GM12878 (cell line): ENCODE results near the gene IER3IP1. TPM values are rescaled to one million over a fixed set of nuclear protein-coding genes. Genes with fewer than 3 reads are reported as not detected.

ENCODE experiments used
- ATAC-seq: fragments of 200-7000 bp; cut with Tn5 transposase; 3 replicates; pipeline ENCODE4 v1.9.1; 2020; ENCODE audit warnings: mild to moderate bottlenecking, moderate library complexity
- BruUV-seq: library from RNA; stranded (reverse); fragments of 400-500 nt; replicated peaks from 2 replicates; lab custom pipeline; 2021; lab: Mats Ljungman, UMichigan
- CTCF ChIA-PET: fragments of 300-600 bp; sonication (Branson Sonifier 250); formaldehyde crosslinking; extraction: SDS; loops from one replicate; lab custom pipeline; 2021; ENCODE audit warnings: inconsistent platforms; lab: Yijun Ruan, JAX
- POLR2A ChIA-PET: fragments of 350-600 bp; formaldehyde crosslinking; extraction: SDS; loops from one replicate; lab custom pipeline; 2021; ENCODE audit warnings: inconsistent platforms; lab: Charles Lee
- RAD21 ChIA-PET: fragments of 300-600 bp; sonication (Branson Sonifier 250); formaldehyde crosslinking; loops from one replicate; lab custom pipeline; 2023; ENCODE audit warnings: antibody characterized with exemption; ENCODE audit not compliant: unreplicated experiment; lab: Charles Lee
- SMC1A ChIA-PET: fragments of 300-600 bp; sonication (Branson Sonifier 250); formaldehyde crosslinking; loops from one replicate; lab custom pipeline; 2023; ENCODE audit not compliant: unreplicated experiment, uncharacterized antibody; lab: Charles Lee
- DNase-seq: peaks from one replicate; pipeline ENCODE4 v3.0.0-alpha.2; 2011; ENCODE audit warnings: low read depth, low spot score
- FAIRE-seq: peaks from 3 replicates; lab custom pipeline; 2011; peaks lifted over from hg19 to GRCh38; lab: Jason Lieb, UNC
- H2AFZ ChIP-seq: 2 replicates; pipeline ENCODE4 v1.6.0; 2011; ENCODE audit warnings: low read depth, low read length, control low read depth; ENCODE audit not compliant: control insufficient read depth
- H3K27ac ChIP-seq: 2 replicates; pipeline ENCODE4 v1.5.1; 2011; ENCODE audit warnings: control low read depth; ENCODE audit not compliant: control insufficient read depth, insufficient read depth
- H3K27me3 ChIP-seq, 2 experiments: replicated peaks in 1 of 2; 2 replicates each; pipeline versions ENCODE4 v1.6.0 to v1.6.1; 2011; ENCODE audit warnings: low read length in 1 of 2; ENCODE audit not compliant: control insufficient read depth in 2 of 2, insufficient read depth in 2 of 2
- H3K36me3 ChIP-seq, 2 experiments: 2 replicates each; pipeline ENCODE4 v1.5.1; 2011; ENCODE audit warnings: low read length in 1 of 2; ENCODE audit not compliant: control insufficient read depth in 2 of 2, insufficient read depth in 2 of 2
- H3K4me1 ChIP-seq: 2 replicates; pipeline ENCODE4 v1.6.1; 2011; ENCODE audit warnings: mild to moderate bottlenecking, low read length, moderate library complexity, mixed read lengths; ENCODE audit not compliant: control insufficient read depth, insufficient read depth
- H3K4me2 ChIP-seq: 2 replicates; pipeline ENCODE4 v1.6.0; 2011; ENCODE audit warnings: control low read depth; ENCODE audit not compliant: control insufficient read depth, insufficient read depth
- H3K4me3 ChIP-seq: fragments of 200-600 bp; sonication (generic); 2 replicates; pipeline ENCODE4 v1.5.1; 2016
- H3K79me2 ChIP-seq: 2 replicates; pipeline ENCODE4 v1.6.0; 2011; ENCODE audit warnings: low read length; ENCODE audit not compliant: control insufficient read depth, insufficient read depth
- H3K9ac ChIP-seq: 2 replicates; pipeline ENCODE4 v1.8.0; 2011; ENCODE audit warnings: low read length, control low read depth, mixed read lengths; ENCODE audit not compliant: control insufficient read depth, insufficient read depth
- H3K9me3 ChIP-seq: replicated peaks from 3 replicates; pipeline ENCODE4 v1.5.1; 2011; ENCODE audit warnings: mild to moderate bottlenecking, low read length; ENCODE audit not compliant: control insufficient read depth, insufficient read depth
- H4K20me1 ChIP-seq: 2 replicates; pipeline ENCODE4 v1.6.0; 2011; ENCODE audit not compliant: control insufficient read depth, insufficient read depth
- MTA3 ChIP-seq: IDR thresholded peaks from 2 replicates; pipeline ENCODE4 v1.6.1; 2012; ENCODE audit warnings: low read length, inconsistent platforms, borderline replicate concordance
- NFYA ChIP-seq: IDR thresholded peaks from 2 replicates; pipeline ENCODE4 v1.6.1; 2011; ENCODE audit warnings: low read depth, mild to moderate bottlenecking, low read length, improper control_type of control experiment, borderline replicate concordance
- NR2C1 ChIP-seq: fragments of 450-650 bp; IDR thresholded peaks from 2 replicates; pipeline ENCODE4 v1.6.1; 2017; ENCODE audit warnings: antibody characterized with exemption, mild to moderate bottlenecking, moderate library complexity
- PML ChIP-seq: IDR thresholded peaks from 2 replicates; pipeline ENCODE4 v1.6.1; 2012; ENCODE audit warnings: low read length, inconsistent platforms
- SUPT20H ChIP-seq: IDR thresholded peaks from 2 replicates; pipeline ENCODE4 v1.6.1; 2011; ENCODE audit warnings: low read depth, mild to moderate bottlenecking, low read length, moderate library complexity, borderline replicate concordance; ENCODE audit not compliant: control insufficient read depth
- TCF3 ChIP-seq: IDR thresholded peaks from 2 replicates; pipeline ENCODE4 v1.6.1; 2012; ENCODE audit warnings: low read depth, mild to moderate bottlenecking, low read length, borderline replicate concordance; ENCODE audit not compliant: insufficient read depth
- YBX1 ChIP-seq: fragments of 450-650 bp; IDR thresholded peaks from 2 replicates; pipeline ENCODE4 v1.6.1; 2016; ENCODE audit warnings: antibody characterized with exemption
- ZNF274 ChIP-seq: IDR thresholded peaks from one replicate; pipeline ENCODE4 v1.8.0; 2011; ENCODE audit not compliant: insufficient read length, insufficient read depth
- in situ Hi-C: fragments of 300-500 bp; cut with MboI; formaldehyde crosslinking; loops from 9 replicates; pipeline ENCODE4 v1.14.3; 2018; ENCODE audit warnings: mixed read lengths
- intact Hi-C: fragments of 100-400 bp; cut with micrococcal nuclease; formaldehyde crosslinking; loops from one replicate; pipeline ENCODE4 v1.14.2; 2022; ENCODE audit not compliant: unreplicated experiment
- polyA plus RNA-seq, 11 experiments: library from polyadenylated mRNA; depleted of rRNA in 4 of 11; unstranded in 6 of 11; stranded (reverse) in 5 of 11; fragments of >200 nt; fragmentation: Nextera tagmentation in 4 of 11; fragmentation: Illumina TruSeq in 1 of 11; extraction: Ambion mirVana in 4 of 11; extraction: Trizol in 1 of 11; gene quantifications; 1 replicate in 1 of 11; 2 replicates in 10 of 11; pipeline versions ENCODE4 v1.2.1 to v1.2.3, GENCODE V29; 2011 to 2016; ENCODE audit warnings: inconsistent platforms in 2 of 11, missing spikeins in 2 of 11, low read depth in 1 of 11
- total RNA-seq, 4 experiments: library from RNA; depleted of rRNA in 3 of 4; stranded (reverse); fragments of >200 nt in 3 of 4; fragmentation: Illumina TruSeq in 1 of 4; extraction: Trizol in 1 of 4; gene quantifications; 2 replicates each; pipeline versions ENCODE4 v1.2.1 to v1.2.3, GENCODE V29; 2013 to 2021
- TF ChIP-seq, protein P1 (sequence below): fragments of 450-650 bp; IDR thresholded peaks from 2 replicates; pipeline ENCODE4 v1.6.1; 2018; ENCODE audit warnings: borderline replicate concordance, mild to moderate bottlenecking; ENCODE audit not compliant: partially characterized antibody
- TF ChIP-seq, protein P2 (sequence below): IDR thresholded peaks from 2 replicates; pipeline ENCODE4 v1.6.1; 2011; ENCODE audit warnings: low read depth, mild to moderate bottlenecking, low read length, moderate library complexity, borderline replicate concordance; ENCODE audit errors: extremely low read depth

The IER3IP1 gene
- total and polyA plus RNA-seq, 10 of the 15 experiments (the other 5 are each of a cell fraction or from before 2014, with no cell fraction given), result 7.9 to 40.9 (median 28.1) TPM

DNA sequence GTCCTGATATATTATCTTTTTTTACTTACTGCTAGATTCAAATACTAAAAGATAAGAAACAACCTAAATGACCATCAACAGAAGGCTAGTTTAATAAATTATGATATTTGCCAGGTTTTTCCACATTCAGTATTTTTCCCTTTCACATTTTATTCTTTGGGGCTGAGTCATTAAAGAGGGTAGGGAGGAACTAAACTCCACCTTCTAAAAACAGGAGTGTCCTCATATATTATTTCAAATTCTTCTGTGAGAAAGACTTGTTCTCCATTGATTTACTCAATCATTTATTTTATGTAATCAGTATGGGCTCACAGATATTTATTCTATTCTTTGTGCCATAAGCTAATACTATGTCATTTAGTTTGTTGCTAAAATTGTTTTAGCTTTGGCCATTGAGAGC is 34.9 kb downstream of the IER3IP1 start:
- FAIRE-seq (no peak), ATAC-seq (no peak), DNase-seq (no peak)
- ChIA-PET RAD21 (no interaction called here), SMC1A (no interaction called here), POLR2A (no interaction called here), CTCF (no interaction called here)
- Histone ChIP-seq H2AFZ (no peak overlapping the region), H3K36me3 (no peaks in the 10 kb centered on the region; a peak in 1 of 4 replicates), H3K4me2 (no peak overlapping the region), H3K27ac (no peak overlapping the region), H3K9ac (no peak overlapping the region), H3K79me2 (no peaks in the 10 kb centered on the region; the same call in 1 of the 2 replicates), H3K4me1 (no peaks in the 10 kb centered on the region), H3K9me3 (no peaks in the 10 kb centered on the region), H4K20me1 (no peaks in the 10 kb centered on the region), H3K27me3 (no peaks in the 10 kb centered on the region), H3K4me3 (no peak overlapping the region)
- TF ChIP-seq NFYA (no peak), YBX1 (no peak), NR2C1 (no peak), MTA3 (no peak), ZNF274 (no peak), PML (no peak), SUPT20H (no peak), TCF3 (no peak)
- TF ChIP-seq, protein P1, sequence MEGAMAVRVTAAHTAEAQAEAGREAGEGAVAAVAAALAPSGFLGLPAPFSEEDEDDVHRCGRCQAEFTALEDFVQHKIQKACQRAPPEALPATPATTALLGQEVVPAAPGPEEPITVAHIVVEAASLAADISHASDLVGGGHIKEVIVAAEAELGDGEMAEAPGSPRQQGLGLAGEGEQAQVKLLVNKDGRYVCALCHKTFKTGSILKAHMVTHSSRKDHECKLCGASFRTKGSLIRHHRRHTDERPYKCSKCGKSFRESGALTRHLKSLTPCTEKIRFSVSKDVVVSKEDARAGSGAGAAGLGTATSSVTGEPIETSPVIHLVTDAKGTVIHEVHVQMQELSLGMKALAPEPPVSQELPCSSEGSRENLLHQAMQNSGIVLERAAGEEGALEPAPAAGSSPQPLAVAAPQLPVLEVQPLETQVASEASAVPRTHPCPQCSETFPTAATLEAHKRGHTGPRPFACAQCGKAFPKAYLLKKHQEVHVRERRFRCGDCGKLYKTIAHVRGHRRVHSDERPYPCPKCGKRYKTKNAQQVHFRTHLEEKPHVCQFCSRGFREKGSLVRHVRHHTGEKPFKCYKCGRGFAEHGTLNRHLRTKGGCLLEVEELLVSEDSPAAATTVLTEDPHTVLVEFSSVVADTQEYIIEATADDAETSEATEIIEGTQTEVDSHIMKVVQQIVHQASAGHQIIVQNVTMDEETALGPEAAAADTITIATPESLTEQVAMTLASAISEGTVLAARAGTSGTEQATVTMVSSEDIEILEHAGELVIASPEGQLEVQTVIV, result no peak
- TF ChIP-seq, protein P2, sequence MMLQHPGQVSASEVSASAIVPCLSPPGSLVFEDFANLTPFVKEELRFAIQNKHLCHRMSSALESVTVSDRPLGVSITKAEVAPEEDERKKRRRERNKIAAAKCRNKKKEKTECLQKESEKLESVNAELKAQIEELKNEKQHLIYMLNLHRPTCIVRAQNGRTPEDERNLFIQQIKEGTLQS, result no peak
- BruUV-seq, result no TSS peak
- in situ Hi-C loops (no loop called here), intact Hi-C loops (no loop called here)
